Measurements from ENCODE around the gene ARHGEF4.

DNA sequence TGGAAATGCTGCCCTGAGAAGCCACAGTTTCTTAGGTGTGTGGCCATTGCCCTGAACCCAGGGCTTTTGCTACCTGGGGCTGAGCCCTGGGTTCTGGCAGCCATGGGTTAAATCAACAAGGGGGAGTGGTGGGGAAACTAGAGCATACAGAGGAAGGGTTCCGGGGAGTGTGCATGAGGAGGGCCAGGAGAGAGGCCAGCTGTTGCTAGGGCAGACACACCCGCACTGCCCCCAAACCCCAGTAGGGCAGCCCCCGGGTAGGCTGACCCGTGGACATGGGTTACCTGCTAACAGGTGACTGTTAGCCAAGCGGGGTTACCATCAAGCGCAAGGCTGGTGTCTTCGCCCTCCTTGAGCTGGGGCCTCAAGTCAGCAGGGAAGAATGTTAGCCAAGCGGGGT lies 14.8 kb upstream of the ARHGEF4 start:
- TF ChIP-seq, protein P1, sequence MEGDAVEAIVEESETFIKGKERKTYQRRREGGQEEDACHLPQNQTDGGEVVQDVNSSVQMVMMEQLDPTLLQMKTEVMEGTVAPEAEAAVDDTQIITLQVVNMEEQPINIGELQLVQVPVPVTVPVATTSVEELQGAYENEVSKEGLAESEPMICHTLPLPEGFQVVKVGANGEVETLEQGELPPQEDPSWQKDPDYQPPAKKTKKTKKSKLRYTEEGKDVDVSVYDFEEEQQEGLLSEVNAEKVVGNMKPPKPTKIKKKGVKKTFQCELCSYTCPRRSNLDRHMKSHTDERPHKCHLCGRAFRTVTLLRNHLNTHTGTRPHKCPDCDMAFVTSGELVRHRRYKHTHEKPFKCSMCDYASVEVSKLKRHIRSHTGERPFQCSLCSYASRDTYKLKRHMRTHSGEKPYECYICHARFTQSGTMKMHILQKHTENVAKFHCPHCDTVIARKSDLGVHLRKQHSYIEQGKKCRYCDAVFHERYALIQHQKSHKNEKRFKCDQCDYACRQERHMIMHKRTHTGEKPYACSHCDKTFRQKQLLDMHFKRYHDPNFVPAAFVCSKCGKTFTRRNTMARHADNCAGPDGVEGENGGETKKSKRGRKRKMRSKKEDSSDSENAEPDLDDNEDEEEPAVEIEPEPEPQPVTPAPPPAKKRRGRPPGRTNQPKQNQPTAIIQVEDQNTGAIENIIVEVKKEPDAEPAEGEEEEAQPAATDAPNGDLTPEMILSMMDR (IDR thresholded peaks at IDR 0.05) = no peak
- no peak for TF ChIP-seq POLR2AphosphoS5 (IDR thresholded peaks at IDR 0.05)
- no peak for TF ChIP-seq POLR2A (IDR thresholded peaks at IDR 0.05)
- TF ChIP-seq EP300 (IDR thresholded peaks at IDR 0.05) = no peak

All from suprapubic skin (tissue), 4 donors.